Spinal cord (tissue), 10 donors: ENCODE measurements around the gene SLC4A8. TPM values are rescaled to one million over a fixed set of nuclear protein-coding genes. Genes with fewer than 3 reads are reported as not detected.

Experiments
- DNase-seq, 6 donors: peaks; one replicate each; pipeline versions ENCODE4 v3.0.0 to v3.0.0-alpha.2; 2013 to 2015; ENCODE audit warnings: low spot score in 6 of 6, low read depth in 4 of 6
- H3K27ac ChIP-seq: one replicate; pipeline ENCODE4 v1.5.1; 2013; ENCODE audit warnings: low read depth, low read length, control low read depth
- H3K27me3 ChIP-seq: one replicate; pipeline ENCODE4 v1.6.1; 2013; ENCODE audit warnings: low read length; ENCODE audit not compliant: control insufficient read depth, insufficient read depth
- H3K36me3 ChIP-seq: one replicate; pipeline ENCODE4 v1.6.1; 2013; ENCODE audit warnings: low read length; ENCODE audit not compliant: control insufficient read depth, insufficient read depth
- H3K4me1 ChIP-seq: one replicate; pipeline ENCODE4 v1.6.1; 2013; ENCODE audit warnings: low read length; ENCODE audit not compliant: control insufficient read depth, insufficient read depth
- H3K4me3 ChIP-seq: one replicate; pipeline ENCODE4 v1.5.1; 2013; ENCODE audit warnings: low read depth, low read length, control low read depth
- H3K9me3 ChIP-seq: one replicate; pipeline ENCODE4 v1.6.1; 2013; ENCODE audit warnings: low read length; ENCODE audit not compliant: control insufficient read depth, insufficient read depth
- WGBS: methylation state at CpG from one replicate; pipeline ENCODE4 v1.1.5; 2013; ENCODE audit warnings: missing lambda C conversion rate; ENCODE audit not compliant: insufficient coverage; 5-methylcytosine and 5-hydroxymethylcytosine counted together
- polyA plus RNA-seq, 2 donors: library from polyadenylated mRNA; unstranded; fragments of 120-200 nt; gene quantifications; one replicate each; pipeline ENCODE4 v1.2.1, GENCODE V29; 2013; ENCODE audit not compliant: insufficient read length in 2 of 2
- total RNA-seq, 2 donors: library from RNA; depleted of rRNA in 1 of 2; stranded (reverse); fragments of 120-200 nt in 1 of 2; fragments of >200 nt in 1 of 2; gene quantifications; one replicate each; pipeline versions ENCODE4 v1.2.3 to v1.2.4, GENCODE V29; 2013 to 2014
- donor health status: healthy.

Gene SLC4A8
- total and polyA plus RNA-seq, 4 donors, result 10.9 to 30.0 (median 20.9) TPM

DNA sequence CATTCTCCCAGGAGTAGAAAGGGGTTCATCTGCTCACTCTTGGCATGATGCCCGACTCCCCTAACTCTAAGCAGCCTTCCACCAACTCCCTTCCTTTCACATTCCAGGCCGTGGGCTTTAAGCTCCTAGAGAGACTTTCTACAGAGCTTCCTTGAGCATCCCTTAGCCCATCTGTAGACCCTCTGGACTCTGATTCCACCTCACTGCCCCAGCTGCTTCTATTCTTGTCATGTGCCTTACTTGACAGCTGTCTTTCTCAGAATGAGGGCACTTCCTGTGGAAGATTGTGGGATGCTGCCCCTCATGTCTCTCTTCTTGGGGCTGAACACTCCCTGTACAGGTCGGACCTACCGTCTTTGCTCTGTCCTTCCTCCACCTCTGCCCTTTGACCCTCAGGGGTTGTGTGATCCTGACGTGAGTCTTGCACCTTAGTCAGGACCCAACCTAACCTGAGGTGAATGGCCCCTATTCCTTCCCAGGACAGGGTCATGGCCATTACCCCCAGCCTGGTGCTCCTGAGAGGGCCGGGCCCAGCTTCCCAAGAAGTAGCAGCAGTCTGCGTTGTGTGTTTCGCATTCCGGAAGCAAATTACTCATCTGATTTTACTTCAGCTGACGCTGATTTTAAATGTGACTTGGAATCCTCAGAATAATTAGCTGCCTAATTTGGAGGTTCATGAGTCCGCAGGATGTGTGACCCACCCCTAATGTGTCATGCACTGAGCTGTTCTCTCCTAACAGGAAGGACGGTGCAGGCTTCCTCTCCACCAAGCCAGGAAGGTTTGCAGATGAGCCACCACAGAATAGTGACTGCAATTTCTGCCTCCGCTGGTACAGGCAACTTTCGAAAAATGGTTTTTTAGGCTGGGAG is 30.7 kb upstream of the SLC4A8 start:
- WGBS, result 96% methylated on average over 12 of the region's 14 CpGs
- DNase-seq, result no peak
- Histone ChIP-seq H3K36me3 (no peaks in the 10 kb centered on the region), H3K4me1 (peaks cover 20% of the 10 kb centered on the region), H3K27ac (no peak overlapping the region), H3K9me3 (no peaks in the 10 kb centered on the region), H3K4me3 (no peak overlapping the region), H3K27me3 (peaks cover 51% of the 10 kb centered on the region)

DNA sequence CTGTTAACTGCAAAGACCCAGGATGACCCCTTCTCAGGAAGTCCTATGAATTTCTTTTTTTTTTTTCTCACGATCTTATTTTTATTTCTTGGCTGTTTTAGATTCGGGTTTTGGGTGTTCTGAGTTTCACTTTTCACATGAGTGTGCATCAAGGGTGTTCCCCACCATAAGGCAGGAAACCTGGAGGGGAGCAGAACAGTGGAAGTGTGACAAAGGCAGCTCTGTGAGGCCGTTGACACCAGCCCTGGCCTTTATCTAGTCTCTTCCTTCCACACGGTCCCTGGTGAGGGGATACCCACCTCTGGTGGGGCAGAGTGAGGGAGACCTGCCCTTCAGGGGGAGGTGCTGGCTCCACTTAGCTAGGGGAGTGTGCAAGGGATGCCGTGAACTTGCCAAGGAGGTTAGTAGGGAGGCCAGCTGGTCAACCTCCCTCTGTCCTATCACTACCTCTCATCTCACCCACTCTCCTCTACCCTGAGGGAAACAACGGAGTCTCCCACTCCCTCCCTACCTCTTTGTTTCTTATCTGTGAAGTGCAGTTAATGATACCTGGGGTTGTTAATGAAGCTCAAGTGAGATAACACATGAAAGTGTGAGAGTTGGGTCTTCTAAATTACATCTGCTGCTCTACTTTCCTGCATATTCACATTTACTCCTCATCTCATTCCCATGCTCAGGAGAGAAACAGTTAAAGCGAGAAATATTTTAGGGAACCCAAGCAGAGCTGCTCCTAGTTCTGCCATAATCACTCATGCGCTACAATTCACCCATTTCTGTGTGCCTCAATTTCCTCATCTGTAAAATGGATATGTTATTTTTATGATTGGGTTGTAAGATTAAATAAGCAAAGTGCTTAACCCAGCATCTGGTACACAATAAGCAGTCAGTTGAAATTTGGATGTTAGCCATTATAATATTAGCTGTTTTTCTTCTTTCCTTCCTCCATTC is 29.1 kb upstream of the SLC4A8 start:
- Histone ChIP-seq H3K27me3 (peaks cover 45% of the 10 kb centered on the region), H3K4me1 (peaks cover 20% of the 10 kb centered on the region), H3K9me3 (no peaks in the 10 kb centered on the region), H3K36me3 (no peaks in the 10 kb centered on the region), H3K27ac (no peak overlapping the region), H3K4me3 (no peak overlapping the region)
- no CpG with 5 or more reads among the region's 8 CpGs for WGBS
- DNase-seq, result no peak

DNA sequence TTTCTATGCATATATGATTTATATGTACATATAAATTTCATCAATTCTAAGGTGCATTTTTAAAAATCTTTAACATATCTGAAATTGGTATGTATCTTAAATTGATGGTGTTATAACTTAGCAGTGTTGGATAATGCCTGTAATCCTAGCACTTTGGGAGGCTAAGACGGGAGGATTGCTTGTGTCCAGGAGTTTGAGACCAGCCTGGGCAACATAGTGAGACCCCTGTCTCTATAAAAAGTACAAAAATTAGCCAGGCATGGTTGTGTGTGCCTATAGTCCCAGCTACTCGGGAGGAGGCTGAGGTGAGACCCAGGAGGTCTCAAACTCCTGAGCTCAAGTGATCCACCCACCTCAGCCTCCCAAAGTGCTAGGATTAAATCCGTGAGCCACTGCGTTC is 27.0 kb upstream of the SLC4A8 start:
- no peak overlapping the region for H3K27ac ChIP-seq
- DNase-seq, result no peak
- H3K4me3 ChIP-seq, result no peak overlapping the region
- H3K36me3 ChIP-seq, result no peaks in the 10 kb centered on the region
- 93% methylated on average over 2 of the region's 4 CpGs for WGBS
- no peaks in the 10 kb centered on the region for H3K9me3 ChIP-seq
- H3K4me1 ChIP-seq, result peaks cover 1% of the 10 kb centered on the region
- peaks cover 26% of the 10 kb centered on the region for H3K27me3 ChIP-seq

DNA sequence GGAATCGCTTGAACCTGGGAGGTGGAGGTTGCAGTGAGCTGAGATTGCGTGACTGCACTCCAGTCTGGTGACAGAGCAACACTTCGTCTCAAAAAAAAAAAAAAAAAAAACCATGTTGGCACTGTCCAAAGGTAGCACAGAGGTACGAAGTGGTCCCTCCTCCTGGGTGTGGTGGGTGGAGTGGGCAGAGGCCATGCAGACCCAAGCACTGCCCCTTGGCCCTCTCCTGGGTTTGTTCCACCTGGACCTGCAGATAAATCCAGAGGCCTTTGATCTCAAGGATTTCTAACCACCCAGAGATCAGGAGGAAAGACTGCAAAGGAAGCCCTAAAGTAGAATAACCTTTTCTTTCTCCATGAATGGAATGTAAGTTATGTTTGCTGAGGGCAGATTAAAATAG is 24.7 kb upstream of the SLC4A8 start:
- Histone ChIP-seq H3K4me3 (no peak overlapping the region), H3K27ac (no peak overlapping the region)
- DNase-seq, result no peak

DNA sequence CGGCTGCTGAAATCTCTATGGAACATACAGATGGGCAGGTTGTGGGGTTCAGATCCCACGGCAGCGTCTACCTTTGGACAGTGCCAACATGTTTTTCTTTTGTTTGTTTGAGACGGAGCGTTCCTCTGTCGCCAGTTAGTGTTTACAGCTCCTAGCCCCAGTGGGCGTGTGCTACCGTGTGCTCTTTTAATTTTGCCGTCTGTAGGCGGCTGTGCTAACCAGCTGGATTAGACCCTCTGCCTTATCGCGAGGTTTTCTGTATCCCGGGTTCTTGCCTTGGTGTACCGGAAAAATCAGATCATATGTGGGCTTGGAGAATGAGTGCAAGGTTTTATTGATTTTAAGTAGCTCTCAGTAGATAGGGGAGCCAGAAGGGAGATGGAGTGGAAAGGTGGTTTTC is 23.6 kb upstream of the SLC4A8 start:
- 82% methylated on average over 12 of the region's 14 CpGs for WGBS
- DNase-seq, result no peak
- no peaks in the 10 kb centered on the region for H3K36me3 ChIP-seq
- no peak overlapping the region for H3K4me3 ChIP-seq
- H3K9me3 ChIP-seq, result no peaks in the 10 kb centered on the region
- H3K27ac ChIP-seq, result no peak overlapping the region
- no peaks in the 10 kb centered on the region for H3K4me1 ChIP-seq
- peaks cover 2% of the 10 kb centered on the region for H3K27me3 ChIP-seq

More for the DNA sequence above, 24.7 kb upstream of the SLC4A8 start:
- peaks cover 8% of the 10 kb centered on the region for H3K27me3 ChIP-seq
- H3K4me1 ChIP-seq, result no peaks in the 10 kb centered on the region
- no peaks in the 10 kb centered on the region for H3K9me3 ChIP-seq
- no peaks in the 10 kb centered on the region for H3K36me3 ChIP-seq
- 80% methylated on average over 3 of the region's 4 CpGs for WGBS

DNA sequence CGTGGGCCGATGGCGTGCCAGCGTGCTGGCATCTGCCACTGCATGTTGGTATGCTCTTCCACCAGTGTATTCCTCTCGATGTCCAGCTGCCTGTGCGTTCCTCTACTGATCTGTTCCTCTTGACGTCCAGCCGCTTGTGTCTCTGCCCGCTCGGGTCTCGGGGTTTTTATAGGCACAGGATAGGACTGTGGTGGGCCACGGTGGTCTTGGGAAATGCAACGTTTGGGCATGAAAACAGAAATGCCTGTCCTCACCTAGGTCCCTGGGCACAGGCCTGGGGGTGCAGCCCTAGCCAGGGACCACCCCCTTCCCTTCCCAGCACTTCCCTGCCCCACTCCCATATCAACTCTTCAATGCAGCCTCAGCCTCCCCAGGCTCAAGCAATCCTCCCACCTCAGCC is 23.1 kb upstream of the SLC4A8 start:
- no peaks in the 10 kb centered on the region for H3K36me3 ChIP-seq
- H3K9me3 ChIP-seq, result no peaks in the 10 kb centered on the region
- DNase-seq, result no peak
- H3K27me3 ChIP-seq, result peaks cover 2% of the 10 kb centered on the region
- H3K4me3 ChIP-seq, result no peak overlapping the region
- no peak overlapping the region for H3K27ac ChIP-seq
- WGBS, result 87% methylated on average over 13 of the region's 13 CpGs
- no peaks in the 10 kb centered on the region for H3K4me1 ChIP-seq

DNA sequence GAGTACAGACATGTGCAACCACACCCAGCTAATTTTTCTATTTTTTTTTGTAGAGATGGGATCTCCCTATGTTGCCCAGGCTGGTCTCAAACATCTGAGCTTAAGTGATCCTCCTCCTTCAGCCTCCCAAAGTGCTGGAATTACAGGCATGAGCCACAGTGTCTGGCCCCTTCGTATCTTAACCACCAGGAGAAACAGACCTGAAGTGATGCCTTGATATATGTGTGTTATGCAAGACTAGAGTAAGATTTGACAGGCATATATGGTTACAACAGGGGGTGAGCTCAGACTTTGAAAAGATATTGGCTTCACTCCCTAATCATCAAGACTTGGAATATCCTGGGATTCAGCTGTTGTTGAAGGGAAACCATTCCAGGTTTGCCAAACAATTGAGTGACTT is 22.7 kb upstream of the SLC4A8 start:
- DNase-seq, result no peak
- Histone ChIP-seq H3K9me3 (no peaks in the 10 kb centered on the region), H3K4me3 (no peak overlapping the region), H3K36me3 (no peaks in the 10 kb centered on the region), H3K27me3 (peaks cover 2% of the 10 kb centered on the region), H3K4me1 (no peaks in the 10 kb centered on the region), H3K27ac (no peak overlapping the region)
- WGBS, result no CpG with 5 or more reads among the region's 1 CpG

DNA sequence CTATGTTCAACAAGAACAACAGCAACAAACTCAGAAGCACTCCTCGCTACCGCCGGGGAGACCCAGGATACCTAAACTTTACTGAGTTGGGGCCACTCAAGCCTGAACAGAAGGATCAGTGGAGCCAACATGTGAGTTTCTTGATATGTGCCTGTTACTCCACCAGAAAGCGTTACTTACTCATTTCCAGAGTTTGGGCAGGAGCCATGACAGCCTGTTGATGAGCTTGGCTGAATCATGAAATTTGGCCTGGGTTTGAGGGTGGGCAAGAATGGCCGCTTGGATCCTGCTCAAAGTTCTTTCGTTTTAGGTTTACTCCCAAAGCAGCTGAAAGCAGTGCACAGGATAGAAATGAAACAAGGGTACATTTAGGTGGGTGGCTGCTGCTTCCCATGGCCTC is 21.5 kb upstream of the SLC4A8 start:
- Histone ChIP-seq H3K36me3 (no peaks in the 10 kb centered on the region), H3K27ac (no peak overlapping the region), H3K9me3 (no peaks in the 10 kb centered on the region), H3K4me3 (no peak overlapping the region), H3K4me1 (no peaks in the 10 kb centered on the region), H3K27me3 (no peaks in the 10 kb centered on the region)
- DNase-seq, result no peak
- WGBS, result 96% methylated on average over 6 of the region's 6 CpGs

DNA sequence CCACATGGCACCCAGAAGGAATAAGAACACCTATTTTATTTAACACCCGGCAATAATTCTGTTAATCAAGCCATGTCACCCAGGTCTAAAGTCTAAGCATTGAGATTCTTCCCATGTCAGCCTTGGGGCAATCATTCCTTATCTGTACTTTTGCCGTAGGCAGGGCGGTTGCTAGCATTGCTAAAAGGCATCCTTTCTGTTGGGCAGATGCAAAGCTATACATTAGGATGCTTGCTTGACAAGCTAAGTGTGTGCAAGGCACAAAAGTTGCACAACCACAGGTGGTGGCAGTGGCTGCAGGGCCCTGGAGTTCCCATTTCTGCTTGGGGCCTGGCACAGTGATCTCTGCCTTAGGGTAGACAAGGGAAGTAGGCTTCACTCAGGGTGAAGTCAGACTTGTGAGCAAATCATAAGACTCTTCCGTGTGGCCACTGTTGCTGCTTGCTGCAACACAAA is 20.9 kb upstream of the SLC4A8 start:
- DNase-seq, result no peak
- Histone ChIP-seq H3K9me3 (no peaks in the 10 kb centered on the region), H3K4me1 (no peaks in the 10 kb centered on the region), H3K27me3 (no peaks in the 10 kb centered on the region), H3K36me3 (no peaks in the 10 kb centered on the region), H3K27ac (no peak overlapping the region), H3K4me3 (no peak overlapping the region)
- WGBS, result 75% methylated on average over 4 of the region's 4 CpGs
